OCI-LY7 (cell line): ENCODE results near the gene ALG11. TPM values are rescaled to one million over a fixed set of nuclear protein-coding genes. Genes with fewer than 3 reads are reported as not detected.

Source experiments
- BruUV-seq: library from RNA; stranded (reverse); fragments of 400-500 nt; replicated peaks from 2 replicates; lab custom pipeline; 2021; lab: Mats Ljungman, UMichigan
- CTCF ChIA-PET: fragments of 300-600 bp; sonication (Branson Sonifier 250); formaldehyde crosslinking; loops from one replicate; lab custom pipeline; 2022; ENCODE audit warnings: antibody characterized with exemption; ENCODE audit not compliant: unreplicated experiment; lab: Charles Lee
- POLR2A ChIA-PET: fragments of 300-600 bp; sonication (Branson Sonifier 250); formaldehyde crosslinking; loops from one replicate; lab custom pipeline; 2022; ENCODE audit warnings: antibody characterized with exemption; lab: Charles Lee
- DNase-seq: peaks from one replicate; pipeline ENCODE4 v3.0.0-alpha.2; 2015; ENCODE audit warnings: low spot score
- H2AFZ ChIP-seq: fragments of 200-600 bp; sonication (generic), shearing (Covaris generic); 2 replicates; pipeline ENCODE4 v1.6.1; 2014; ENCODE audit warnings: mild to moderate bottlenecking, antibody characterized with exemption, low read length, moderate library complexity
- H3K27ac ChIP-seq: fragments of 200-600 bp; sonication (generic); 2 replicates; pipeline ENCODE4 v1.5.1; 2014; ENCODE audit warnings: mixed run types, low read depth, mild to moderate bottlenecking, moderate library complexity, low read length, inconsistent platforms; ENCODE audit not compliant: poor library complexity, severe bottlenecking
- H3K36me3 ChIP-seq: fragments of 200-600 bp; sonication (generic); 2 replicates; pipeline ENCODE4 v1.6.1; 2014; ENCODE audit warnings: mild to moderate bottlenecking, antibody characterized with exemption, low read length, moderate library complexity, mixed read lengths; ENCODE audit not compliant: insufficient read depth
- H3K4me1 ChIP-seq: fragments of 200-600 bp; sonication (generic); 2 replicates; pipeline ENCODE4 v1.5.1; 2014; ENCODE audit warnings: mild to moderate bottlenecking, low read length; ENCODE audit not compliant: insufficient read depth, poor library complexity, severe bottlenecking
- H3K4me2 ChIP-seq: fragments of 200-600 bp; sonication (generic); 2 replicates; pipeline ENCODE4 v1.6.1; 2014; ENCODE audit warnings: mild to moderate bottlenecking, low read length
- H3K4me3 ChIP-seq: fragments of 200-600 bp; sonication (generic); 2 replicates; pipeline ENCODE4 v1.5.1; 2014; ENCODE audit warnings: mild to moderate bottlenecking, low read depth, low read length; ENCODE audit not compliant: poor library complexity, severe bottlenecking
- H3K79me2 ChIP-seq: fragments of 200-600 bp; sonication (generic); 2 replicates; pipeline ENCODE4 v1.6.1; 2016; ENCODE audit warnings: low read depth, mild to moderate bottlenecking, low read length, moderate library complexity, mixed read lengths; ENCODE audit not compliant: insufficient read depth
- H3K9me2 ChIP-seq: fragments of 200-600 bp; sonication (generic); 2 replicates; pipeline ENCODE4 v1.6.1; 2016; ENCODE audit warnings: mild to moderate bottlenecking, low read length, mixed read lengths; ENCODE audit not compliant: insufficient read depth
- H3K9me3 ChIP-seq: fragments of 200-600 bp; sonication (generic); 2 replicates; pipeline ENCODE4 v1.6.1; 2014; ENCODE audit warnings: mild to moderate bottlenecking, mixed run types, low read length, mixed read lengths
- H4K20me1 ChIP-seq: fragments of 200-600 bp; sonication (generic); 2 replicates; pipeline ENCODE4 v1.6.1; 2014; ENCODE audit warnings: mild to moderate bottlenecking, antibody characterized with exemption, low read length, moderate library complexity, mixed read lengths; ENCODE audit not compliant: insufficient read depth
- EZH2phosphoT487 ChIP-seq: fragments of 200-600 bp; sonication (generic); IDR thresholded peaks from 2 replicates; pipeline ENCODE4 v1.6.1; 2018; ENCODE audit warnings: low read depth, borderline replicate concordance, mild to moderate bottlenecking, mixed run types, antibody characterized with exemption, low read length, moderate library complexity, mixed read lengths
- intact Hi-C: fragments of 100-400 bp; cut with micrococcal nuclease; formaldehyde crosslinking; loops from one replicate; pipeline ENCODE4 v1.10.0; 2022; ENCODE audit not compliant: unreplicated experiment
- total RNA-seq, 2 experiments: library from RNA; depleted of rRNA in 1 of 2; stranded (reverse); fragments of >200 nt in 1 of 2; shearing (Covaris generic) in 1 of 2; gene quantifications; 2 replicates each; pipeline ENCODE4 v1.2.3, GENCODE V29; 2014 to 2022
- TF ChIP-seq, protein P1 (sequence below): fragments of 200-600 bp; sonication (generic); conservative IDR thresholded peaks from 2 replicates; pipeline ENCODE4 v1.5.1; 2014; ENCODE audit warnings: mild to moderate bottlenecking, antibody characterized with exemption, low read length, moderate library complexity, mixed read lengths

ALG11 gene
- total RNA-seq, 2 experiments from 2014 or later: 14.1 to 19.4 TPM

DNA sequence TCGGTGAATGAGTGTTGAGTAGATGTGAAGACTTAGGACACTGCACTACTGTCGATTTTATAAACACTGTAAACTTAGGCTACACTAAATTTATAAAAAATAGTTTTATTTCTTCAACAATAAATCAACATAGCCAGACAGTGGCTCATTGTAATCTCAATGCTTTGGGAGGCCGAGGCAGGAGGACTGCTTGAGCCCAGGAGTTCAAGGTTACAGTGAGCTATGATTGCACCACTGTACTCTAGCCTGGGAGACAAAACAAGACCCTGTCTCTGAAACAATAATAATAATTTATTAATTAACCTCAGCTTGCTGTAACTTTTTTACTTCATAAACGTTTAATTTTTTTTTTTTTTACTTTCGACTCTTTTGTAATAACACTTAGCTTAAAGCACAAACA is 35.3 kb upstream of the ALG11 start:
- TF ChIP-seq, protein P1, sequence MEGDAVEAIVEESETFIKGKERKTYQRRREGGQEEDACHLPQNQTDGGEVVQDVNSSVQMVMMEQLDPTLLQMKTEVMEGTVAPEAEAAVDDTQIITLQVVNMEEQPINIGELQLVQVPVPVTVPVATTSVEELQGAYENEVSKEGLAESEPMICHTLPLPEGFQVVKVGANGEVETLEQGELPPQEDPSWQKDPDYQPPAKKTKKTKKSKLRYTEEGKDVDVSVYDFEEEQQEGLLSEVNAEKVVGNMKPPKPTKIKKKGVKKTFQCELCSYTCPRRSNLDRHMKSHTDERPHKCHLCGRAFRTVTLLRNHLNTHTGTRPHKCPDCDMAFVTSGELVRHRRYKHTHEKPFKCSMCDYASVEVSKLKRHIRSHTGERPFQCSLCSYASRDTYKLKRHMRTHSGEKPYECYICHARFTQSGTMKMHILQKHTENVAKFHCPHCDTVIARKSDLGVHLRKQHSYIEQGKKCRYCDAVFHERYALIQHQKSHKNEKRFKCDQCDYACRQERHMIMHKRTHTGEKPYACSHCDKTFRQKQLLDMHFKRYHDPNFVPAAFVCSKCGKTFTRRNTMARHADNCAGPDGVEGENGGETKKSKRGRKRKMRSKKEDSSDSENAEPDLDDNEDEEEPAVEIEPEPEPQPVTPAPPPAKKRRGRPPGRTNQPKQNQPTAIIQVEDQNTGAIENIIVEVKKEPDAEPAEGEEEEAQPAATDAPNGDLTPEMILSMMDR: no peak
- no peak for TF ChIP-seq EZH2phosphoT487
- Histone ChIP-seq H3K36me3 (no peaks in the 10 kb centered on the region), H3K27ac (no peak overlapping the region), H3K79me2 (no peaks in the 10 kb centered on the region), H3K4me3 (no peak overlapping the region), H2AFZ (no peak overlapping the region), H3K9me3 (no peaks in the 10 kb centered on the region), H3K9me2 (no peaks in the 10 kb centered on the region), H3K4me2 (no peak overlapping the region), H4K20me1 (no peaks in the 10 kb centered on the region), H3K4me1 (no peaks in the 10 kb centered on the region)
- ChIA-PET CTCF (no interaction called here), POLR2A (no interaction called here)
- intact Hi-C loops: no loop called here
- DNase-seq: no peak
- no TSS peak for BruUV-seq

DNA sequence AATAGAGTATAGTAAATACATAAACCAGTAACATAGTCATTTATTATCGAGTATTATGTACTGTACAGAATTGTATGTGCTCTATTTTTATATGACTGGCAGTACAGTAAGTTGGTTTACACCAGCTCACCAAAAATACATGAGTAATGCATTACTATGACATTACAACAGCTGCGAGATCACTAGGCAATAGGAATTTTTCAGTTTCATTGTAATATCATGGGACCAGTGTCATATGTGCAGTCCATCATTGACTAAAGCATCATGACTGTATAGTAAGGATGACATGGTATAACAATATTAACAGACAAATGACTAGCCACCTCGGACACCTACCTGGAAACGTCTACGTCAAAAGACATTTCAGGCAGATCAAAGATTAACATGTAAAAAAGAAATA is 34.6 kb upstream of the ALG11 start:
- no peak for DNase-seq
- POLR2A ChIA-PET: no interaction called here
- TF ChIP-seq, protein P1: no peak

DNA sequence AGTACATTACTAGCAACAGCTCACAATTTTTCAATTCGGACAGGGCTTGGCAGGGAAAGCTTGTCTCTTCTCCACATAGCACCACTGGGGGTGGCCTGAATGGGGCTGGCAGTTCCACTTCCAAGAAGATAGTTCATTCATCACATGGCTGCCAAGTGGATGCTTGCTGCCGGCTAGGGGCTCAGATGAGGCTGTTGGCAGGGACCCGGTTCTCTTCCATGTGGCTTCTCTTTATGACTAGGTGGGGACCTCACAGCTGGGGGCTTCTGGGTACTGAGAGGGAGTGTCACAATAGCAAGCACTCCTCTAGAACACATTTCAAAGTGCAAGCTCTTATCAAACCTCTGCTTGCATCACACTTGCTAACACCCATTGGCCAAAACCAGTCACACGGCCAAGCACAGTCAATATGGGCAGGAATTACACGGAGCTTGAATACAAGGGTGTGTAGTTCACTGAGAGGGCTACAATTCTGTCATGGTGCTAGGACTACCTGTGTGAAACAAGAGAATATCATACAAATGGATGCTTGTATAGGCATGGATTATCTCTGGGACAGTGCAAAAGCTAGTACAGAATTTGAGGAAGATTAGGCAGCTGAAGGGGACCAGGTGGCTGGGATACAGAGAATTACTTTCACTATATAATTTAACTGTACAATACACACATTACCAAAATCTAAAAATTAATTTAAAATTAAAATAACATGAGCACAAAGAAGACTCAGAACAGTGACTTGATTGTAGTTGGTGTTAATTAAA is 33.2 kb upstream of the ALG11 start:
- ChIA-PET CTCF (no interaction called here), POLR2A (no interaction called here)
- no peaks in the 10 kb centered on the region for H3K79me2 ChIP-seq
- no peaks in the 10 kb centered on the region for H3K4me1 ChIP-seq
- H3K4me2 ChIP-seq: no peak overlapping the region
- H3K4me3 ChIP-seq: no peak overlapping the region
- intact Hi-C loops: no loop called here
- no peak for DNase-seq
- no peak overlapping the region for H3K27ac ChIP-seq
- BruUV-seq: no TSS peak
- H4K20me1 ChIP-seq: no peaks in the 10 kb centered on the region
- TF ChIP-seq, protein P1: no peak
- no peak for TF ChIP-seq EZH2phosphoT487
- no peaks in the 10 kb centered on the region for H3K9me2 ChIP-seq
- no peaks in the 10 kb centered on the region for H3K9me3 ChIP-seq
- no peaks in the 10 kb centered on the region for H3K36me3 ChIP-seq
- no peak overlapping the region for H2AFZ ChIP-seq

More for the DNA sequence above, 34.6 kb upstream of the ALG11 start:
- intact Hi-C loops: no loop called here
- Histone ChIP-seq H3K4me1 (no peaks in the 10 kb centered on the region), H3K4me3 (no peak overlapping the region), H2AFZ (no peak overlapping the region), H4K20me1 (no peaks in the 10 kb centered on the region), H3K79me2 (no peaks in the 10 kb centered on the region), H3K27ac (no peak overlapping the region), H3K36me3 (no peaks in the 10 kb centered on the region), H3K9me3 (no peaks in the 10 kb centered on the region), H3K4me2 (no peak overlapping the region), H3K9me2 (no peaks in the 10 kb centered on the region)
- no TSS peak for BruUV-seq
- CTCF ChIA-PET: no interaction called here
